Measurements from ENCODE around the gene ADM. TPM values are rescaled to one million over a fixed set of nuclear protein-coding genes. Genes with fewer than 3 reads are reported as not detected.

The ADM gene

GRCh38 chr11:10355257-10355661 is 50.4 kb downstream of the ADM start:
- peak; percentile 87 for DNase-seq
- H3K14ac ChIP-seq (ENCODE audit: low read length in 2 of 2): no peak overlapping the region
- no peaks in the 10 kb centered on the region for H3K27me3 ChIP-seq (ENCODE audit: control insufficient read depth in 1 of 2, insufficient read depth in 1 of 2, low read length in 2 of 2)
- no peak overlapping the region for H2BK5ac ChIP-seq (ENCODE audit: low read depth, low read length, poor library complexity, severe bottlenecking)
- 0% methylated on average over 2 of the region's 2 CpGs for WGBS
- no peak overlapping the region for H3K9ac ChIP-seq (ENCODE audit: low read length)
- H3K18ac ChIP-seq (ENCODE audit: low read depth in 1 of 2, low read length in 2 of 2): no peak overlapping the region
- H3K23ac ChIP-seq (ENCODE audit: low read length in 2 of 2): no peak overlapping the region
- no peaks in the 10 kb centered on the region for H3K36me3 ChIP-seq (ENCODE audit: control insufficient read depth in 1 of 2, insufficient read depth in 2 of 2, low read depth in 1 of 2, low read length in 2 of 2)
- no peak overlapping the region for H4K91ac ChIP-seq (ENCODE audit: low read length)
- H3K4me3 ChIP-seq (ENCODE audit: insufficient read depth in 1 of 2, low read depth in 1 of 2, low read length in 2 of 2): no peak overlapping the region
- H2BK12ac ChIP-seq (ENCODE audit: low read length in 2 of 2): peak overlapping the region in 1 of 2 experiments; percentile 1
- peaks cover 5% of the 10 kb centered on the region for H3K9me3 ChIP-seq (ENCODE audit: control insufficient read depth, low read length)
- H3K4me2 ChIP-seq (ENCODE audit: low read length, poor library complexity, severe bottlenecking): no peak overlapping the region
- no peaks in the 10 kb centered on the region for H3K79me1 ChIP-seq (replicated peaks; ENCODE audit: low read length, poor library complexity, severe bottlenecking)
- H2AK5ac ChIP-seq (ENCODE audit: low read length, severe bottlenecking): no peak overlapping the region
- H2AFZ ChIP-seq (ENCODE audit: low read depth, low read length): no peak overlapping the region
- H3K4ac ChIP-seq (ENCODE audit: low read depth in 1 of 2, low read length in 2 of 2): no peak overlapping the region
- H3K27ac ChIP-seq (ENCODE audit: low read length, poor library complexity, severe bottlenecking): no peak overlapping the region
- no peak overlapping the region for H4K8ac ChIP-seq (ENCODE audit: low read length)
- no peak overlapping the region for H2BK120ac ChIP-seq (ENCODE audit: low read depth, low read length)
- peaks cover 12% of the 10 kb centered on the region for H3K4me1 ChIP-seq (ENCODE audit: control insufficient read depth, insufficient read depth, low read depth, low read length)
- no peak overlapping the region for H2BK15ac ChIP-seq (ENCODE audit: low read depth, poor library complexity, severe bottlenecking)

- no peak overlapping the region for H2BK5ac ChIP-seq (ENCODE audit: low read depth, low read length, poor library complexity, severe bottlenecking)
- H3K9me3 ChIP-seq (ENCODE audit: control insufficient read depth, low read length): peaks cover 6% of the 10 kb centered on the region
- no peak overlapping the region for H2AFZ ChIP-seq (ENCODE audit: low read depth, low read length)
- no peak overlapping the region for H4K8ac ChIP-seq (ENCODE audit: low read length)
- no peak overlapping the region for H3K14ac ChIP-seq (ENCODE audit: low read length in 2 of 2)
- no peak overlapping the region for H3K18ac ChIP-seq (ENCODE audit: low read depth in 1 of 2, low read length in 2 of 2)
- no peak overlapping the region for H2BK120ac ChIP-seq (ENCODE audit: low read depth, low read length)
- no peak overlapping the region for H3K27ac ChIP-seq (ENCODE audit: low read length, poor library complexity, severe bottlenecking)
- no peak overlapping the region for H3K4me3 ChIP-seq (ENCODE audit: insufficient read depth in 1 of 2, low read depth in 1 of 2, low read length in 2 of 2)
- H4K91ac ChIP-seq (ENCODE audit: low read length): no peak overlapping the region
- peaks cover 10% of the 10 kb centered on the region for H3K4me1 ChIP-seq (ENCODE audit: control insufficient read depth, insufficient read depth, low read depth, low read length)
- no peaks in the 10 kb centered on the region for H3K27me3 ChIP-seq (ENCODE audit: control insufficient read depth in 1 of 2, insufficient read depth in 1 of 2, low read length in 2 of 2)
- no peak overlapping the region for H2BK15ac ChIP-seq (ENCODE audit: low read depth, poor library complexity, severe bottlenecking)
- no peaks in the 10 kb centered on the region for H3K79me1 ChIP-seq (replicated peaks; ENCODE audit: low read length, poor library complexity, severe bottlenecking)
- no peak overlapping the region for H2AK5ac ChIP-seq (ENCODE audit: low read length, severe bottlenecking)
- no peak overlapping the region for H3K4me2 ChIP-seq (ENCODE audit: low read length, poor library complexity, severe bottlenecking)
- no peak for DNase-seq
- no peak overlapping the region for H3K4ac ChIP-seq (ENCODE audit: low read depth in 1 of 2, low read length in 2 of 2)
- H3K36me3 ChIP-seq (ENCODE audit: control insufficient read depth in 1 of 2, insufficient read depth in 2 of 2, low read depth in 1 of 2, low read length in 2 of 2): no peaks in the 10 kb centered on the region
- H3K9ac ChIP-seq (ENCODE audit: low read length): no peak overlapping the region
- H3K23ac ChIP-seq (ENCODE audit: low read length in 2 of 2): no peak overlapping the region
- peak overlapping the region in 1 of 2 experiments; percentile 22 for H2BK12ac ChIP-seq (ENCODE audit: low read length in 2 of 2)
Observed at GRCh38 chr11:10356161-10356560, 51.3 kb downstream of the ADM start.

Small RNA genes within 50 kb of the gene (small RNA-seq; reads per million reads assigned to genes)
- not detected for gene AC080023.2 (ENCODE audit: low read depth)
